ENCODE measurements around the gene GET4. TPM values are rescaled to one million over a fixed set of nuclear protein-coding genes. Genes with fewer than 3 reads are reported as not detected.

The GET4 gene
- polyA plus RNA-seq, 1 of the 3 experiments (the other 2 are of a cell fraction) = 63.1 TPM

DNA sequence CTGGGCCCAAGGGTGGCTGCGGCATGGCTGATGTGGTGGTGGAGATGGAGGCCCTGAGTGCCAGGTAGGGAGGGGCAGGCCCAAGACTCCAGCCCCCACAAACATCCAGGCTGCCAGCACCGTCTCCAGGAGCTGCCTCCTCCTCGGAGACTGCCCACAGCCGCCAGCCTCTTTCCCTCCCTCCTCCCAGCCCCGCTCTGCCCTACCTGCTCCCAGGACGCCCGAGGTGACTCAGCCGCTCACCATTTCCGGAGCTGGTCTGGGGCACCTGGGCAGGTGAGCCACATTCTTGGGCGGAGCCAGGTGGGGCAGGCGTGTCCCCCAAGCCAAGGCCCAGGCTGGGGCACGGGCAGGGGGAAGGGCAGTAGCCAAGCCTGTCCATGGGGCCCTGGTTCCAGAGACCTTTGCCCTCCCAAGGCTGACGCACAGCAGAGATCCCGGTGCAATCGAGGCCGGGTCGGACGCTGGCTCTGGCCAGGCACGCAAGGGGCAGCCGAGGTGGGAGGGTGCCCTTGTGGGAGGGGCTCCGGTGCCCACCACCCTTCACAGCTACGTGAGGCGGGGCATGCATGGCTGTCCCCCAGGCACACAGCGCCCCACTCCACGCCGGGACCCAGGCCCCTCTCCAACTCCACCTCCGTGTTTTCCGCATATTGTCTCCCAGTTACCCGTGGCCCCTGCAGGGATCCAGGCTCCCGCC lies 69.4 kb downstream of the GET4 start:
- TF ChIP-seq JUND (IDR thresholded peaks at IDR 0.05) (no peak), TCF12 (IDR thresholded peaks at IDR 0.05) (no peak), GATA2 (CRISPR knock-in tag; IDR thresholded peaks at IDR 0.05) (no peak), NRF1 (IDR thresholded peaks at IDR 0.05; ENCODE audit: low read depth, low read length) (no peak), SMC3 (IDR thresholded peaks at IDR 0.05; ENCODE audit: low read depth, low read length) (no peak), YY1 (IDR thresholded peaks at IDR 0.05; ENCODE audit: low read depth) (no peak), TAF1 (IDR thresholded peaks at IDR 0.05; ENCODE audit: borderline replicate concordance, low read depth, low read length) (no peak)
- TF ChIP-seq, protein P1, sequence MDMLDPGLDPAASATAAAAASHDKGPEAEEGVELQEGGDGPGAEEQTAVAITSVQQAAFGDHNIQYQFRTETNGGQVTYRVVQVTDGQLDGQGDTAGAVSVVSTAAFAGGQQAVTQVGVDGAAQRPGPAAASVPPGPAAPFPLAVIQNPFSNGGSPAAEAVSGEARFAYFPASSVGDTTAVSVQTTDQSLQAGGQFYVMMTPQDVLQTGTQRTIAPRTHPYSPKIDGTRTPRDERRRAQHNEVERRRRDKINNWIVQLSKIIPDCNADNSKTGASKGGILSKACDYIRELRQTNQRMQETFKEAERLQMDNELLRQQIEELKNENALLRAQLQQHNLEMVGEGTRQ (IDR thresholded peaks at IDR 0.05; ENCODE audit: borderline replicate concordance, low read depth, low read length) = no peak
- TF ChIP-seq, protein P2, sequence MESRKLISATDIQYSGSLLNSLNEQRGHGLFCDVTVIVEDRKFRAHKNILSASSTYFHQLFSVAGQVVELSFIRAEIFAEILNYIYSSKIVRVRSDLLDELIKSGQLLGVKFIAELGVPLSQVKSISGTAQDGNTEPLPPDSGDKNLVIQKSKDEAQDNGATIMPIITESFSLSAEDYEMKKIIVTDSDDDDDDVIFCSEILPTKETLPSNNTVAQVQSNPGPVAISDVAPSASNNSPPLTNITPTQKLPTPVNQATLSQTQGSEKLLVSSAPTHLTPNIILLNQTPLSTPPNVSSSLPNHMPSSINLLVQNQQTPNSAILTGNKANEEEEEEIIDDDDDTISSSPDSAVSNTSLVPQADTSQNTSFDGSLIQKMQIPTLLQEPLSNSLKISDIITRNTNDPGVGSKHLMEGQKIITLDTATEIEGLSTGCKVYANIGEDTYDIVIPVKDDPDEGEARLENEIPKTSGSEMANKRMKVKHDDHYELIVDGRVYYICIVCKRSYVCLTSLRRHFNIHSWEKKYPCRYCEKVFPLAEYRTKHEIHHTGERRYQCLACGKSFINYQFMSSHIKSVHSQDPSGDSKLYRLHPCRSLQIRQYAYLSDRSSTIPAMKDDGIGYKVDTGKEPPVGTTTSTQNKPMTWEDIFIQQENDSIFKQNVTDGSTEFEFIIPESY (IDR thresholded peaks at IDR 0.05; ENCODE audit: borderline replicate concordance, low read depth) = no peak
- TF ChIP-seq, protein P3, sequence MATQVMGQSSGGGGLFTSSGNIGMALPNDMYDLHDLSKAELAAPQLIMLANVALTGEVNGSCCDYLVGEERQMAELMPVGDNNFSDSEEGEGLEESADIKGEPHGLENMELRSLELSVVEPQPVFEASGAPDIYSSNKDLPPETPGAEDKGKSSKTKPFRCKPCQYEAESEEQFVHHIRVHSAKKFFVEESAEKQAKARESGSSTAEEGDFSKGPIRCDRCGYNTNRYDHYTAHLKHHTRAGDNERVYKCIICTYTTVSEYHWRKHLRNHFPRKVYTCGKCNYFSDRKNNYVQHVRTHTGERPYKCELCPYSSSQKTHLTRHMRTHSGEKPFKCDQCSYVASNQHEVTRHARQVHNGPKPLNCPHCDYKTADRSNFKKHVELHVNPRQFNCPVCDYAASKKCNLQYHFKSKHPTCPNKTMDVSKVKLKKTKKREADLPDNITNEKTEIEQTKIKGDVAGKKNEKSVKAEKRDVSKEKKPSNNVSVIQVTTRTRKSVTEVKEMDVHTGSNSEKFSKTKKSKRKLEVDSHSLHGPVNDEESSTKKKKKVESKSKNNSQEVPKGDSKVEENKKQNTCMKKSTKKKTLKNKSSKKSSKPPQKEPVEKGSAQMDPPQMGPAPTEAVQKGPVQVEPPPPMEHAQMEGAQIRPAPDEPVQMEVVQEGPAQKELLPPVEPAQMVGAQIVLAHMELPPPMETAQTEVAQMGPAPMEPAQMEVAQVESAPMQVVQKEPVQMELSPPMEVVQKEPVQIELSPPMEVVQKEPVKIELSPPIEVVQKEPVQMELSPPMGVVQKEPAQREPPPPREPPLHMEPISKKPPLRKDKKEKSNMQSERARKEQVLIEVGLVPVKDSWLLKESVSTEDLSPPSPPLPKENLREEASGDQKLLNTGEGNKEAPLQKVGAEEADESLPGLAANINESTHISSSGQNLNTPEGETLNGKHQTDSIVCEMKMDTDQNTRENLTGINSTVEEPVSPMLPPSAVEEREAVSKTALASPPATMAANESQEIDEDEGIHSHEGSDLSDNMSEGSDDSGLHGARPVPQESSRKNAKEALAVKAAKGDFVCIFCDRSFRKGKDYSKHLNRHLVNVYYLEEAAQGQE (IDR thresholded peaks at IDR 0.05; ENCODE audit: low read depth, low read length) = no peak
- TF ChIP-seq, protein P4, sequence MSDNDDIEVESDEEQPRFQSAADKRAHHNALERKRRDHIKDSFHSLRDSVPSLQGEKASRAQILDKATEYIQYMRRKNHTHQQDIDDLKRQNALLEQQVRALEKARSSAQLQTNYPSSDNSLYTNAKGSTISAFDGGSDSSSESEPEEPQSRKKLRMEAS (IDR thresholded peaks at IDR 0.05; ENCODE audit: low read depth) = no peak
- TF ChIP-seq, protein P5, sequence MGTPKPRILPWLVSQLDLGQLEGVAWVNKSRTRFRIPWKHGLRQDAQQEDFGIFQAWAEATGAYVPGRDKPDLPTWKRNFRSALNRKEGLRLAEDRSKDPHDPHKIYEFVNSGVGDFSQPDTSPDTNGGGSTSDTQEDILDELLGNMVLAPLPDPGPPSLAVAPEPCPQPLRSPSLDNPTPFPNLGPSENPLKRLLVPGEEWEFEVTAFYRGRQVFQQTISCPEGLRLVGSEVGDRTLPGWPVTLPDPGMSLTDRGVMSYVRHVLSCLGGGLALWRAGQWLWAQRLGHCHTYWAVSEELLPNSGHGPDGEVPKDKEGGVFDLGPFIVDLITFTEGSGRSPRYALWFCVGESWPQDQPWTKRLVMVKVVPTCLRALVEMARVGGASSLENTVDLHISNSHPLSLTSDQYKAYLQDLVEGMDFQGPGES (IDR thresholded peaks at IDR 0.05; ENCODE audit: low read depth, low read length) = no peak

More for the DNA sequence above, 69.4 kb downstream of the GET4 start:
- DNase-seq = no peak
- H2AFZ ChIP-seq (ENCODE audit: low read depth) = no peak overlapping the region
- peaks cover 8% of the 10 kb centered on the region for H3F3A ChIP-seq (replicated peaks; ENCODE audit: insufficient read depth)
- no peaks in the 10 kb centered on the region for H3K27me3 ChIP-seq (ENCODE audit: insufficient read depth)
- no peak overlapping the region for H3K27ac ChIP-seq (ENCODE audit: low read depth in 2 of 2, low read length in 1 of 2)
- POLR2A ChIA-PET = no interaction called here
- no peaks in the 10 kb centered on the region for H3K9me2 ChIP-seq
- no peaks in the 10 kb centered on the region for H4K20me1 ChIP-seq (ENCODE audit: insufficient read depth)
- no peaks in the 10 kb centered on the region for H3K4me1 ChIP-seq (ENCODE audit: control insufficient read depth in 1 of 2, insufficient read depth in 2 of 2, low read depth in 1 of 2, low read length in 1 of 2)
- H3K79me2 ChIP-seq (ENCODE audit: insufficient read depth) = no peaks in the 10 kb centered on the region
- CTCF ChIA-PET = interaction anchor here (0.8 to 1.6 kb wide), 3 partner anchors 8 to 12 kb away, joined by 3 to 7 read pairs (median 3); partner anchors contain the start of gene ADAP1
- no peak overlapping the region for H3K9ac ChIP-seq
- H3K4me3 ChIP-seq (ENCODE audit: low read depth in 2 of 2, low read length in 1 of 2) = no peak overlapping the region
- H3K4me2 ChIP-seq = no peak overlapping the region
- H3K9me3 ChIP-seq = no peaks in the 10 kb centered on the region
- no peaks in the 10 kb centered on the region for H3K36me3 ChIP-seq (replicated peaks in 1 of 2; ENCODE audit: control insufficient read depth in 1 of 2, insufficient read depth in 2 of 2, low read length in 1 of 2)
- WGBS (ENCODE audit: low lambda C conversion rate) = 81% methylated on average over 23 of the region's 30 CpGs

Other genes starting within 250 kb of the GET4 start
- 51.8 and 58.5 TPM in 2 replicates for gene DNAAF5, start 149.9 kb upstream of the GET4 start, polyA plus RNA-seq (2012; rRNA removed)
- 50.5 and 63.7 TPM in 2 replicates for gene PRKAR1B, start 149.3 kb upstream of the GET4 start, polyA plus RNA-seq (2012; rRNA removed)
- 369 and 560 TPM in 2 replicates for gene SUN1, start 44.1 kb upstream of the GET4 start, polyA plus RNA-seq (2012; rRNA removed)
- 3.2 and 5.4 TPM in 2 replicates for gene ADAP1, start 78.1 kb downstream of the GET4 start, polyA plus RNA-seq (2012; rRNA removed)
- gene COX19, start 99.0 kb downstream of the GET4 start, polyA plus RNA-seq (2012; rRNA removed) = 7.6 TPM in 2 replicates
- gene CYP2W1, start 106.6 kb downstream of the GET4 start, polyA plus RNA-seq (2012; rRNA removed) = 0.06 and 0.10 TPM in 2 replicates
- gene GPR146, start 168.0 kb downstream of the GET4 start, polyA plus RNA-seq (2012; rRNA removed) = 1.4 and 2.0 TPM in 2 replicates
- gene GPER1, start 211.6 kb downstream of the GET4 start, polyA plus RNA-seq (2012; rRNA removed) = 4.0 and 6.4 TPM in 2 replicates